SK-N-SH treated with all-trans-retinoic acid at 6 μM for 48 hours (cell line): Measurements from ENCODE around the gene FIGN.

Experiments used
- ATAC-seq: fragments of 200-7000 bp; cut with Tn5 transposase; 3 replicates; pipeline ENCODE4 v1.9.1; 2020; ENCODE audit warnings: mild to moderate bottlenecking, moderate library complexity
- ARNTL ChIP-seq: fragments of 450-650 bp; formaldehyde crosslinking; IDR thresholded peaks from 2 replicates; pipeline ENCODE4 v1.5.0; 2020; ENCODE audit warnings: low read depth, mild to moderate bottlenecking, moderate library complexity, borderline replicate concordance
- BACH2 ChIP-seq: fragments of 250-450 bp; sonication (Bioruptor Pico); IDR thresholded peaks from 2 replicates; pipeline ENCODE4 v1.9.0; 2021; ENCODE audit warnings: mild to moderate bottlenecking, borderline replicate concordance
- CREB5 ChIP-seq: fragments of 250-450 bp; sonication (Bioruptor Pico); IDR thresholded peaks from 2 replicates; pipeline ENCODE4 v1.5.1; 2020; ENCODE audit warnings: low read depth, mild to moderate bottlenecking, moderate library complexity
- CSDC2 ChIP-seq: fragments of 250-450 bp; sonication (Bioruptor Pico); IDR thresholded peaks from 2 replicates; pipeline ENCODE4 v1.5.0; 2020; ENCODE audit warnings: mild to moderate bottlenecking, moderate library complexity
- CSRNP3 ChIP-seq: fragments of 250-450 bp; sonication (Bioruptor Pico); IDR thresholded peaks from 2 replicates; pipeline ENCODE4 v1.5.1; 2021; ENCODE audit warnings: mild to moderate bottlenecking, moderate library complexity
- ESRRG ChIP-seq: fragments of 250-450 bp; sonication (Bioruptor Pico); IDR thresholded peaks from 2 replicates; pipeline ENCODE4 v1.6.1; 2021; ENCODE audit warnings: mild to moderate bottlenecking
- GLIS3 ChIP-seq: fragments of 250-450 bp; sonication (Bioruptor Pico); IDR thresholded peaks from 2 replicates; pipeline ENCODE4 v1.5.0; 2020; ENCODE audit warnings: mild to moderate bottlenecking, moderate library complexity
- ISL1 ChIP-seq: fragments of 250-450 bp; sonication (Bioruptor Pico); IDR thresholded peaks from 2 replicates; pipeline ENCODE4 v2.1.2; 2022; ENCODE audit warnings: mild to moderate bottlenecking, moderate library complexity
- OSR1 ChIP-seq: fragments of 250-450 bp; sonication (Bioruptor Pico); IDR thresholded peaks from 2 replicates; pipeline ENCODE4 v1.8.0; 2022; ENCODE audit warnings: moderate library complexity, mild to moderate bottlenecking, inconsistent platforms
- PATZ1 ChIP-seq: fragments of 250-450 bp; sonication (Bioruptor Pico); IDR thresholded peaks from 2 replicates; pipeline ENCODE4 v1.8.0; 2020; ENCODE audit warnings: mild to moderate bottlenecking, moderate library complexity, borderline replicate concordance
- POU6F1 ChIP-seq: fragments of 250-450 bp; sonication (Bioruptor Pico); IDR thresholded peaks from 2 replicates; pipeline ENCODE4 v1.8.0; 2021; ENCODE audit warnings: low read depth, mild to moderate bottlenecking, moderate library complexity, borderline replicate concordance
- PPARA ChIP-seq: fragments of 250-450 bp; sonication (Bioruptor Pico); IDR thresholded peaks from 2 replicates; pipeline ENCODE4 v1.5.0; 2020; ENCODE audit warnings: mild to moderate bottlenecking, borderline replicate concordance
- RARB ChIP-seq: fragments of 250-450 bp; sonication (Bioruptor Pico); IDR thresholded peaks from 2 replicates; pipeline ENCODE4 v1.8.0; 2021; ENCODE audit warnings: mild to moderate bottlenecking, moderate library complexity
- SNAI2 ChIP-seq: fragments of 250-450 bp; sonication (Bioruptor Pico); IDR thresholded peaks from 2 replicates; pipeline ENCODE4 v1.5.0; 2020; ENCODE audit warnings: mild to moderate bottlenecking, moderate library complexity
- TSHZ2 ChIP-seq: fragments of 250-450 bp; sonication (Bioruptor Pico); IDR thresholded peaks from 2 replicates; pipeline ENCODE4 v1.5.0; 2020; ENCODE audit warnings: mild to moderate bottlenecking, moderate library complexity
- ZC3H10 ChIP-seq: fragments of 250-450 bp; sonication (Bioruptor Pico); IDR thresholded peaks from 2 replicates; pipeline ENCODE4 v1.5.1; 2021; ENCODE audit warnings: mild to moderate bottlenecking, moderate library complexity
- ZFP3 ChIP-seq: fragments of 250-450 bp; sonication (Bioruptor Pico); IDR thresholded peaks from 2 replicates; pipeline ENCODE4 v1.5.0; 2020; ENCODE audit warnings: mild to moderate bottlenecking, moderate library complexity
- ZFP30 ChIP-seq: fragments of 450-650 bp; formaldehyde crosslinking; IDR thresholded peaks from 2 replicates; pipeline ENCODE4 v1.5.0; 2022; ENCODE audit warnings: mild to moderate bottlenecking, moderate library complexity
- ZNF565 ChIP-seq: fragments of 450-650 bp; formaldehyde crosslinking; conservative IDR thresholded peaks from 2 replicates; pipeline ENCODE4 v1.5.0; 2020; ENCODE audit warnings: low read depth, mild to moderate bottlenecking, moderate library complexity
- ZNF70 ChIP-seq: fragments of 450-650 bp; formaldehyde crosslinking; IDR thresholded peaks from 2 replicates; pipeline ENCODE4 v1.5.0; 2020; ENCODE audit warnings: mild to moderate bottlenecking, moderate library complexity

FIGN gene

GRCh38 chr2:163649080-163649479 lies 86.7 kb downstream of the FIGN start (continued):
- TF ChIP-seq POU6F1 (no peak), ZNF70 (CRISPR knock-in tag) (no peak), ZNF565 (CRISPR knock-in tag) (no peak), SNAI2 (CRISPR knock-in tag) (no peak), ZFP30 (CRISPR knock-in tag) (no peak)

GRCh38 chr2:163647300-163647699 lies 88.5 kb downstream of the FIGN start:
- no peak for ATAC-seq
- TF ChIP-seq PATZ1 (CRISPR knock-in tag) (no peak), ZFP3 (CRISPR knock-in tag) (no peak), CSRNP3 (CRISPR knock-in tag) (no peak)

GRCh38 chr2:163646687-163647086 lies 89.1 kb downstream of the FIGN start:
- ATAC-seq = no peak
- TF ChIP-seq BACH2 (no peak), ZNF70 (CRISPR knock-in tag) (no peak), GLIS3 (CRISPR knock-in tag) (no peak)

- no peak for ATAC-seq
- TF ChIP-seq ZNF70 (CRISPR knock-in tag) (no peak), GLIS3 (CRISPR knock-in tag) (no peak), CSDC2 (CRISPR knock-in tag) (no peak), ESRRG (no peak), POU6F1 (no peak), OSR1 (CRISPR knock-in tag) (no peak), CREB5 (CRISPR knock-in tag) (no peak), ZNF565 (CRISPR knock-in tag) (no peak), ZFP30 (CRISPR knock-in tag) (no peak), ARNTL (CRISPR knock-in tag) (no peak), ZFP3 (CRISPR knock-in tag) (no peak), BACH2 (no peak), SNAI2 (CRISPR knock-in tag) (no peak), PATZ1 (CRISPR knock-in tag) (no peak), ISL1 (no peak), PPARA (no peak), TSHZ2 (CRISPR knock-in tag) (no peak), RARB (CRISPR knock-in tag) (no peak), ZC3H10 (CRISPR knock-in tag) (no peak), CSRNP3 (CRISPR knock-in tag) (no peak)
Observed at GRCh38 chr2:163644238-163644637, 91.6 kb downstream of the FIGN start.
